Kidney (tissue), 14 donors: ENCODE results near the gene TMEM132A. TPM values are rescaled to one million over a fixed set of nuclear protein-coding genes. Genes with fewer than 3 reads are reported as not detected.

Experiments
- DNase-seq, 5 donors: peaks; one replicate each; pipeline ENCODE4 v3.0.0-alpha.2; 2013 to 2020
- FAIRE-seq: peaks from 2 replicates; lab custom pipeline; 2012; peaks lifted over from hg19 to GRCh38; lab: Jason Lieb, UNC
- H3K27ac ChIP-seq, 2 donors: one replicate each; pipeline ENCODE4 v1.7.0; 2013; ENCODE audit warnings: low read depth in 2 of 2, low read length in 2 of 2, inconsistent platforms in 1 of 2
- H3K27me3 ChIP-seq: one replicate; pipeline ENCODE4 v1.7.1; 2013; ENCODE audit warnings: low read length, inconsistent platforms; ENCODE audit not compliant: control insufficient read depth, insufficient read depth
- H3K36me3 ChIP-seq, 3 donors: one replicate each; pipeline versions ENCODE4 v1.7.0 to v1.7.1; 2013; ENCODE audit warnings: low read length in 3 of 3, control low read depth in 1 of 3, inconsistent platforms in 1 of 3; ENCODE audit not compliant: insufficient read depth in 3 of 3, control insufficient read depth in 2 of 3
- H3K4me1 ChIP-seq, 3 donors: one replicate each; pipeline versions ENCODE4 v1.7.0 to v1.7.1; 2013; ENCODE audit warnings: low read length in 3 of 3, inconsistent platforms in 1 of 3, low read depth in 1 of 3; ENCODE audit not compliant: control insufficient read depth in 2 of 3, insufficient read depth in 2 of 3
- H3K4me3 ChIP-seq, 3 donors: one replicate each; pipeline versions ENCODE4 v1.7.0 to v1.8.1; 2013; ENCODE audit warnings: low read length in 3 of 3, control low read depth in 1 of 3, inconsistent platforms in 1 of 3
- H3K9ac ChIP-seq, 3 donors: one replicate each; pipeline versions ENCODE4 v1.7.0 to v1.7.1; 2013; ENCODE audit warnings: low read length in 3 of 3, control low read depth in 1 of 3, inconsistent platforms in 1 of 3
- H3K9me3 ChIP-seq, 3 donors: one replicate each; pipeline versions ENCODE4 v1.7.0 to v1.7.1; 2013; ENCODE audit warnings: low read length in 3 of 3, control low read depth in 1 of 3, inconsistent platforms in 1 of 3; ENCODE audit not compliant: control insufficient read depth in 2 of 3, insufficient read depth in 1 of 3
- intact Hi-C: fragments of 100-400 bp; cut with DNase I; formaldehyde crosslinking; loops from one replicate; pipeline ENCODE4 v1.11.1; 2022
- polyA plus RNA-seq: library from polyadenylated mRNA; stranded (reverse); fragments of 350-450 nt; fragmentation: Illumina TruSeq; extraction: RNeasy Lipid Tissue Mini Kit (QIAGEN cat#74804); gene quantifications from one replicate; pipeline ENCODE4 v1.2.3, GENCODE V29; 2014; ENCODE audit warnings: low read depth, low replicate concordance; ENCODE audit not compliant: insufficient read depth
- total RNA-seq: library from RNA; stranded (reverse); fragmentation: NEBNext Ultra II Directional; extraction: Animal tissue kit (Norgen Biotek cat#: 25700); gene quantifications from one replicate; pipeline ENCODE4 v1.2.1, GENCODE V29; 2021
- TF ChIP-seq, protein P1 (sequence below): IDR thresholded peaks from 3 replicates; pipeline ENCODE4 v1.5.1; 2012; ENCODE audit warnings: mild to moderate bottlenecking, moderate library complexity, borderline replicate concordance; ENCODE audit not compliant: insufficient read depth; ENCODE audit errors: extremely low read depth
- donor health status: control.
- donor health status: control.
- donor health status: control.
- donor health status: control.
- donor health status: control.
- donor health status: DM: yes; HTN: yes; CAD: no.
- donor health status: Normal renal cell carcinoma (clear cell type).

The TMEM132A gene
- total and polyA plus RNA-seq, 2 donors from 2014 or later = 17.2 to 19.1 TPM

DNA sequence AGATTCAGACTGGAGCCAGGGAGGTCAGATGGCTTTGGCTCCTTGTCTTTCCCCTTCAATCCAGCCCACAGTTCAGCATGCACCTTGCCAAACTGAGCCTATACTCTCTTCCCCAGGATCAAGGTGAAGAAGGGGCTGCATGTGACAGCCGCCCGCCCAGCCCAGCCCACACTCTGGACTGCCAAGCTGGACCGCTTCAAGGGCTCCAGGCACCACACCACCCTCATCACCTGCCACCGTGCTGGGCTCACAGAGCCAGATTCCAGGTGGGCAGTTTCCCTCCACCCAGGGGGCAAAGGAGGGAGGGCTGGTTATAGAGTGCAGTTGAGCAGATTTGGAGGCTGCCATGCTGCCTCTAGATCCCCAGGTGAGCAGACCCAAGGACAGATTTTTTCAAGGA is 6.1 kb downstream of the TMEM132A start:
- H3K36me3 ChIP-seq = no peaks in the 10 kb centered on the region
- H3K27me3 ChIP-seq = no peaks in the 10 kb centered on the region
- no peak overlapping the region for H3K27ac ChIP-seq
- no peaks in the 10 kb centered on the region for H3K4me1 ChIP-seq
- no peak overlapping the region for H3K9ac ChIP-seq
- no peaks in the 10 kb centered on the region for H3K9me3 ChIP-seq
- H3K4me3 ChIP-seq = no peak overlapping the region
- no peak for FAIRE-seq
- TF ChIP-seq, protein P1, sequence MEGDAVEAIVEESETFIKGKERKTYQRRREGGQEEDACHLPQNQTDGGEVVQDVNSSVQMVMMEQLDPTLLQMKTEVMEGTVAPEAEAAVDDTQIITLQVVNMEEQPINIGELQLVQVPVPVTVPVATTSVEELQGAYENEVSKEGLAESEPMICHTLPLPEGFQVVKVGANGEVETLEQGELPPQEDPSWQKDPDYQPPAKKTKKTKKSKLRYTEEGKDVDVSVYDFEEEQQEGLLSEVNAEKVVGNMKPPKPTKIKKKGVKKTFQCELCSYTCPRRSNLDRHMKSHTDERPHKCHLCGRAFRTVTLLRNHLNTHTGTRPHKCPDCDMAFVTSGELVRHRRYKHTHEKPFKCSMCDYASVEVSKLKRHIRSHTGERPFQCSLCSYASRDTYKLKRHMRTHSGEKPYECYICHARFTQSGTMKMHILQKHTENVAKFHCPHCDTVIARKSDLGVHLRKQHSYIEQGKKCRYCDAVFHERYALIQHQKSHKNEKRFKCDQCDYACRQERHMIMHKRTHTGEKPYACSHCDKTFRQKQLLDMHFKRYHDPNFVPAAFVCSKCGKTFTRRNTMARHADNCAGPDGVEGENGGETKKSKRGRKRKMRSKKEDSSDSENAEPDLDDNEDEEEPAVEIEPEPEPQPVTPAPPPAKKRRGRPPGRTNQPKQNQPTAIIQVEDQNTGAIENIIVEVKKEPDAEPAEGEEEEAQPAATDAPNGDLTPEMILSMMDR = no peak
- DNase-seq = no peak
- intact Hi-C loops = no loop called here

DNA sequence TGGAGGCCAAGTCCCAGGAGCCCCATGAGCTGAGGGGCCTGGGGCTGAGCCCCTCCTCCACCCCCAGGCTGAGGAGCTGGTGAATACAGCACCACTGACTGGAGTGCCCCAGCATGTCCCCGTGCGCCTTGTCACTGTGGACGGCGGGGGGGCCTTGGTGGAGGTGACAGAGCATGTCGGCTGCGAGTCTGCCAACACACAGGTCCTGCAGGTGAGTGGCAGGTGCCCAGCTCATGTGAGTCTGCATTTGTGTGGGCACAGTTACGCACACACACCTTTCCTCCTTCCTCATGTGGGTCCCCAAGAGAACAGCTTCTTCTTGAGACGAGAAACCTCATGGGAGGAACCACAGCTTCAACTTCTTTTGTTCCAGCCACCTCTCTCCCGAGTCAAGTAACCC is 7.7 kb downstream of the TMEM132A start:
- FAIRE-seq (no peak), DNase-seq (no peak)
- Histone ChIP-seq H3K9ac (no peak overlapping the region), H3K4me3 (no peak overlapping the region), H3K4me1 (no peaks in the 10 kb centered on the region), H3K27ac (no peak overlapping the region), H3K9me3 (no peaks in the 10 kb centered on the region), H3K27me3 (no peaks in the 10 kb centered on the region), H3K36me3 (no peaks in the 10 kb centered on the region)
- TF ChIP-seq, protein P1 = no peak
- intact Hi-C loops = no loop called here

DNA sequence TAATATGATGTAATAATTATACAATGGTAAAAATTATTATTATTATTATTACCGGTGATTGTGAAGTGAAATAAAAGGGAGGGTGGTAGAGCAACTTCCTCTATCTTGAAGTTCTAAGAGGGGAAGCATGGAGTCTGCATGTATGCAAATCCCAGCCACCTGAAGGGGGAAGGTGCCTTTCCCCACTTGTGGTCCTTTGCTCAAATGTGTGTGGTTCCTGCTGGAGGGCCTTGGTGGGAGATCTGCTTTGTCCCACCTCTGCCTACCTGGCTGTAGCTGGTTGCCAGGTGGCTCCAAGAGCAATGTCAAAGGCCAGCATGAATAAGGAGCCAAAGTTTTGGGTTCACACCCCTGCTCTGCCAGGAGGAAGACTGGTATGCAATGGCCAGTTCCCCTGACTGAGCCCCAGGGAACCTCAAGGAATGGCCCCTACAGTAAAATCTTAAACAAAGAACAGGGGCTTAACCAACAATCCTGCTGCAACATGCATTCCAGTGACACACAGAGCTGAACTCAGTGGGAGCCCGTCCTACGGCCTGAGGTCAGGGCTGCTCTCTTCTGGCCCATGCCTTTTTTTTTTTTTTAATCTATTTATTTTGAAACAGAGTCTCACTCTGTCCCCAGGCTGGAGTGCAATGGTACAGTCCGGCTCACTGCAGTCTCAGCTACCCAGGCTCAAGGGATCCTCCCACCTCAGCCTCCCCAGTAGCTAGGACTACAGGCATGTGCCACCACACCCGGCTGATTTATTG is 8.5 kb downstream of the TMEM132A start:
- no peaks in the 10 kb centered on the region for H3K27me3 ChIP-seq
- no peak overlapping the region for H3K27ac ChIP-seq
- H3K4me3 ChIP-seq = no peak overlapping the region
- no peaks in the 10 kb centered on the region for H3K4me1 ChIP-seq
- H3K36me3 ChIP-seq = no peaks in the 10 kb centered on the region
- intact Hi-C loops = no loop called here
- DNase-seq (no peak), FAIRE-seq (no peak)
- H3K9me3 ChIP-seq = no peaks in the 10 kb centered on the region
- no peak overlapping the region for H3K9ac ChIP-seq
- TF ChIP-seq, protein P1 = no peak
